OCI-M2 (cell line): Measurements from ENCODE around the gene ANKS1B.

ENCODE experiments used
- DNase-seq: peaks from one replicate; lab custom pipeline; 2025; ENCODE audit not compliant: unreplicated experiment; lab: John Stamatoyannopoulos, UW

The ANKS1B gene

GRCh38 chr12:99486277-99486676 lies 498.5 kb downstream of the ANKS1B start:
- DNase-seq: no peak

GRCh38 chr12:99479149-99479548 lies 505.6 kb downstream of the ANKS1B start:
- DNase-seq: no peak

- no peak for DNase-seq
These were observed 507.8 kb downstream of the ANKS1B start for GRCh38 chr12:99476956-99477355.

- DNase-seq: no peak
These were observed 529.2 kb downstream of the ANKS1B start for GRCh38 chr12:99455350-99456035.

DNA sequence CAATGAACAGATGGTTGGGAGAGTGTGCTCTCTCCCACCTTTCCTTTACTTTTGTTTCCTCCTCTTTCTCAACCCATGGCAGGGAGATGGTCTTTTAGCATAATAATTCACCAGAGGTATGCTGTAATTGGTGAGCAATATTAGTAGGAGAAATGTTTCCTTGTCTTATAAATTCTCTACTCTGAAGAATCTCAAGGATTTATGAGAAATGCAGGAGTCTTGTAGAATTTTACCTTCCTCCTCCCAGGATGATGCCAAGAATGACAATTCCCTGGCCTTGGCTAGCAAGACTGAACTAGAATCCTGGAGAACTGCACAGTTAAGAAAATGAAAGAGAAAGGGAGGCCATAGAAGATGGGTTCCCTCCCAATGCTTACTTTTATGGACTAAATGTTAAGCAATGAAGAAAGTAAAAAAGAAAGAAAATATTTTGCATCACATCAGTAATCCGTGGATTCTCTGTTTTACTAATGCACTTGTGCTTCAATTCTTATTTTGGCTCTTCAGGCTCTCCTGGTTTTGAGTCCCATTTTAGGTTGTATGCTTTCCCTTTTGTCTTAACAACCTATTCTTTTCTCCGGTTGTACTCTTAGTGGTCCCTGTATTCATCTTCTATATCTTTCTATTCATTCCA lies 530.1 kb downstream of the ANKS1B start:
- no peak for DNase-seq

GRCh38 chr12:99453836-99454538 lies 530.7 kb downstream of the ANKS1B start:
- no peak for DNase-seq

DNA sequence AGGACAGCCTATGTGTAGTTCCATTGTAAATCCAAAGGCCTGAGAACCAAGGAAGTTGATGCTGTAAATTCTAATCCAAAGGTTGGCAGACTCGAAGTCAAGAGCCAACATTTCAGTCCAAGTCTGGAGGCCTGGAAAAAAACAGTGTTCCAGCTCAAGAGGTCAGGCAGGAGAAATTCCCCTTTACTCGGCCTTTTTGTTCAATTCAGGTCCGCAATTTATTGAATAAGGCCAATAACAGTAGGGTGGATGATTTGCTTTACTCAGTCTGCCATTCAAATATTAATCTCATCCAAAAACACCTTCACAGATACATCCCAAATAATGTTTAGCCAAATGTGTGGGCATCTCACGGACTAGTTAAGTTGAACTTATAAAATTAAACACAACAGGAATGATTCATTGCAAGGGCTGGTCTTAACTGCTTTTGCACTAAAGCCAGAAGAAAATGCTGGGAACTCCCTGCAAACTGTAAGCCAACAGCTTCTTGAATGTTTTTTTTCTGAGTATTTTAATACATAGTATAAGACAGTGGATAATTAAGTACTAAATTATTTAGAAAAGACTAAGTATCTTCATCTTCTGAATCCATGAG lies 534.6 kb downstream of the ANKS1B start:
- no peak for DNase-seq

DNA sequence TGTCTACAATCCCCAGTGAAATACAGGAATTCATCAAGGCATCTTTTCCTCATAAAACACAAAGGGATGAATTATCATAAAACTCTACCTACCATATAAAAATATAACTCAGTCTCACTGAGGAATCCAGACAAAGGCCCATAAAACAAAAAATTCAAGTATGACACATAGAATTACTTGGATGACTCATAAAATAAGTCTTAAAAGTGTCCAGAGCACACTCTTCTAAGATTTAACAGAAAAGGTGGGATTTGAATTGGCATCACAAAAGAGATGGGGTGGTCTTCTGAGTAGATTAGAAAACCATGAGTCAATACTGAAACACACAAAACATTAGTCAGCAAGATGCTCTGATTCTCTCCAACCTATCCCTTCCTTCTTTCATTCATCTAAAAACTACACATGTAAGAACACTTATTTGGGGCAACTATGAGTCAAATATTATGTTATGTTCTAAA lies 539.8 kb downstream of the ANKS1B start:
- DNase-seq: no peak

DNA sequence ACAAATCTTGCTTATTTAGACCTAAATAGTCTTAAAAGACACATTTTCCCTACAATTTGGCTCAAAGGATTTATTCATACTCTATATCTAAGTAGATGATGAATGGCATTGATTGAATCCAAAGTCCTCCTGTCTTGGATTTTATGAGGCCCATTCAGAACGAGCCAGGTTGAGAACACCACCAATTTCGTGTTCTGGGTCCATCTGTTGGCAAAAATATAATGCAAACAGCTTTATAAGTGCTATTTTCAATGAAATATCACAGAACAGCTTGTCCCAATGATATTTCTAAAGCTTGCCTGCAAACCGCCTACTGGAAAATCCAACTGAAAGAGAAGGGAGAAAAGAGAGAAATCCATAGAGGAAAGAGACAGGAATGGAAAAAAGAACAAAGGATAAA lies 542.0 kb downstream of the ANKS1B start:
- DNase-seq: no peak

DNA sequence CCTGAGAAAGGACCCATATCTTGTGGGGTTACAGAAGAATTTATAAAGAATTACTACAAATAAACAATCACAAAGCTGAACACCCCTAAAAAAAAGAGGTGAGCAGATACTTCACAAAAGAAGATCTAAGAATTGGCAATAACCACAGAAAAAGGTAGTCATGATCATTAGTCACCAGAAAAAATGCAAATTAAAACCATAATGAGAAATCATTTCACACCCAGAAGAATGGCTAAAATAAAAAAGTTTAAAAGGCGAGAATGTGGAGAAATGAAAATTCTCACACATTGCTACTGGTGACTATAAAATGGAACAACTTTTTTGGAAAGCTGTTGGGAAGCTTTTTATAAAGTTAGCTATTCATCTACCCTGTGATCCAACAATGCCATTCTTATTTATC lies 545.3 kb downstream of the ANKS1B start:
- no peak for DNase-seq

- DNase-seq: no peak
These were observed 548.2 kb downstream of the ANKS1B start for GRCh38 chr12:99436584-99436983.

DNA sequence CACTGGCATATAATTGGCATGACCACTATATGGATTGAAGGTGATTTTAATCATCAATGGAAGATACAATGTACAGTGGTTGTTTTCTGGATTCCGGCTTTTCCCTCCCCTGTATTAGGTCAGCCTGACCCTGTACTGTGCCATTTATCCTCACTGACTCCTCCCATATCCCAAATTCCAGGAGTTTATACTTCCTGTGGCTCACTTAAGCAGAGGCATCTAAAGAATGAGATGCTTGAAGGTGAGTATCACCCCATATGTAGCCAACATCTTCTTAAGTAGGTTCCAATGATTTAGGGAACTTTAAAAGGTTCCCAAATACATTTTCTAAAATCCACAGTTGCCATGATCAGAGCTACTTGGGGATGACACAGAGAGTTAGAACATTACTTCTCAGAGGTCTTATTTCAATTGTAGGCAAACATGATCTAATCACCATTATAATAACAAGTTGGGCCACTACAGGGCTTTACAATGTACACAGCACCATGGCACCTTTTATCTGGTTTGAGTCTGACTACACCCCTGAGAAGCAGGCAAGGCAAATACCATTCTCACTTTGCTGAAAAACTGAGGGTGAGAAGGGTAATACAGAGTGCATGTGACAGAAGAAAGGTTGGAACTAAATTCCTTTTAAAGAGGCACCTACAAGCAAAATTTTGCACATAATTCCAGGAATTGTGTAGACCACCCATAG lies 549.5 kb downstream of the ANKS1B start:
- no peak for DNase-seq

DNA sequence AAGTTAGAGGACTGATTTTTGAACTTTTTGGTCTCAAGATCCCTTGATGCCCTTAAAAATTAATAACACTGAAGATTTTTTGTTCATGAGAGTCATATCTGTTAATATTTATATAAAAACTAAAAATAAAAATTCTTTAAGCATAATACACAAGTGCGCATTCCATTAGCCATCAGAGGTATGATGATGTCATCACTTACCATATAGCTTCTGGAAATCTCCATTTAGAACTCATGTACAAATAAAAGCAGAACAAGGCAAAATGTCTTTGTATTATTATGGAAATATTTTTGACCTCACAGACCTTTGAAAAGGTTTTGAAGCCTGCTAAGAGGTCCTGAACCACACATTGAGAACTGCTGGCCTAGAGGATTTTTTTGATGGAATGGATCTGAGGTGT lies 551.6 kb downstream of the ANKS1B start:
- no peak for DNase-seq

GRCh38 chr12:99431203-99431602 lies 553.5 kb downstream of the ANKS1B start:
- DNase-seq: no peak

DNA sequence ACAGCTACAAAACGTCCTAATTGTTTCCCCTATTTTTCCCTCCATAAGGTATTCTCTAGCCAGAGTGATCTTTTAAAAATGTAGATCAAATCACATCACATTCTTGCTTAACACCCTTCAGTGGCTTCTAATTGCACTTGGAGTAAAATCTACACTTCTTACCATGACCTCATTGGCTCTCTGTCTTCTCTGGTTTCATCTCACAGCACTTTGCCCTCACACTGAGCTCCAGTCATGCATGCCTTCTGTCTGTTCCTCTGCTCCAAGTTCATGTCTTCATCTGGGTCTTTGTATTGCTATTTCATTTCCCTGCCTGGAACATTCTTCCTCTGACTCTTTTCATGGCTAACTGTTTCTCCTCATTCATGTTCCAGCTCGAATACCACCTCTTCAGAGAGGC lies 557.6 kb downstream of the ANKS1B start:
- no peak for DNase-seq

GRCh38 chr12:99418379-99418778 lies 566.4 kb downstream of the ANKS1B start:
- DNase-seq: no peak

DNA sequence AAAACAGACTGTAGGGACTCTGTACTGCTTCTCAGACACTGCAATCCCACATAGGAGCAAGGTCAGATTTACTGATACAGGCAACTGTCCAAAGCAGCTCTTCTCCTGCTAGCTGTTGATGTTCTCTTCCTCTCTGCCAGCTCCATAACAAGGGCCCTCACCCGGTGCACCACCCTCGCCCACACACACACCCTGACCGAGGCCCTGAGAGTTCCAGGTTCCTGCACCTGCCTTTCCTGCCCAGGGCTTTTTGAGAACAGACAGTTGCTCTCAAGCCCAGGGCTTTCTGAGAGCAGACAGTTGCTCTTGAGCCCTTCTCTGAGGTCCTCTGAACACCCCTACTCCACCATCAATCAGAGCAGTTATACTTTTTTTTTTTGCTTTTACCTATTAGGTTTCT lies 571.0 kb downstream of the ANKS1B start:
- no peak for DNase-seq

GRCh38 chr12:99393763-99394162 lies 591.0 kb downstream of the ANKS1B start:
- no peak for DNase-seq

- DNase-seq: no peak
These were observed 592.5 kb downstream of the ANKS1B start for GRCh38 chr12:99392091-99392850.

- no peak for DNase-seq
These were observed 594.0 kb downstream of the ANKS1B start for GRCh38 chr12:99390707-99391106.

GRCh38 chr12:99389751-99390150 lies 595.0 kb downstream of the ANKS1B start:
- no peak for DNase-seq
